ENCODE results near the gene PFKFB1.

PFKFB1 gene

GRCh38 chrX:54994099-54994498, at the start of gene PFKFB1:
Gene PFKFB1, minus strand, starts transcription at chrX:54994188. Its CDS starts 181 bp downstream, at chrX:54994007.
- DNase-seq (ENCODE audit: low read depth): no peak

- no peak for DNase-seq (ENCODE audit: low read depth)
Measured at GRCh38 chrX:55041514-55041913, 47.5 kb upstream of the PFKFB1 start.

- DNase-seq (ENCODE audit: low read depth): no peak
Measured at GRCh38 chrX:55039471-55039870, 45.5 kb upstream of the PFKFB1 start.

GRCh38 chrX:55033429-55033828, 39.4 kb upstream of the PFKFB1 start:
- no peak for DNase-seq (ENCODE audit: low read depth)

- DNase-seq (ENCODE audit: low read depth): no peak
Measured at GRCh38 chrX:55030271-55031205, 36.5 kb upstream of the PFKFB1 start, which contains the start of gene ALAS2. Gene ALAS2, minus strand, starts transcription at chrX:55030977. Its CDS starts 4,977 bp downstream, at chrX:55026000.

- no peak for DNase-seq (ENCODE audit: low read depth)
Measured at GRCh38 chrX:55029291-55029690, 35.3 kb upstream of the PFKFB1 start.

GRCh38 chrX:55028611-55029010, 34.6 kb upstream of the PFKFB1 start:
- no peak for DNase-seq (ENCODE audit: low read depth)

GRCh38 chrX:55028040-55028439, 34.1 kb upstream of the PFKFB1 start:
- no peak for DNase-seq (ENCODE audit: low read depth)

- DNase-seq (ENCODE audit: low read depth): no peak
Measured at GRCh38 chrX:55026840-55027239, 32.9 kb upstream of the PFKFB1 start.

- no peak for DNase-seq (ENCODE audit: low read depth)
Measured at GRCh38 chrX:55026143-55026542, 32.2 kb upstream of the PFKFB1 start.

- no peak for DNase-seq (ENCODE audit: low read depth)
Measured at GRCh38 chrX:55014897-55015299, 20.9 kb upstream of the PFKFB1 start.

- DNase-seq (ENCODE audit: low read depth): no peak
Measured at GRCh38 chrX:55011294-55011693, 17.3 kb upstream of the PFKFB1 start.

- DNase-seq (ENCODE audit: low read depth): no peak
Measured at GRCh38 chrX:55008571-55009358, 14.8 kb upstream of the PFKFB1 start.

- no peak for DNase-seq (ENCODE audit: low read depth)
Measured at GRCh38 chrX:55007656-55008055, 13.7 kb upstream of the PFKFB1 start.

- no peak for DNase-seq (ENCODE audit: low read depth)
Measured at GRCh38 chrX:55006827-55007621, 13.0 kb upstream of the PFKFB1 start.

GRCh38 chrX:55005256-55005655, 11.3 kb upstream of the PFKFB1 start:
- no peak for DNase-seq (ENCODE audit: low read depth)

- DNase-seq (ENCODE audit: low read depth): no peak
Measured at GRCh38 chrX:55004231-55004630, 10.2 kb upstream of the PFKFB1 start.

- DNase-seq (ENCODE audit: low read depth): peak; percentile 79
Measured at GRCh38 chrX:54999717-55000598, 6.0 kb upstream of the PFKFB1 start, which contains the start of gene APEX2. Gene APEX2, plus strand, starts transcription at chrX:55000363. Its CDS starts 60 bp downstream, at chrX:55000423.

- no peak for DNase-seq (ENCODE audit: low read depth)
Measured at GRCh38 chrX:54995621-54996020, 1.6 kb upstream of the PFKFB1 start.

- no peak for DNase-seq (ENCODE audit: low read depth)
Measured at GRCh38 chrX:54994668-54995351, 822 bp upstream of the PFKFB1 start.

Measured in activated T-cell treated with anti-CD3 and anti-CD28 coated beads for 24 hours (primary cell).